GM19372 (cell line): ENCODE data around the gene CCDC148.
"Not testable (repeated sequence)": the region's sequence is repeated elsewhere in the genome, so short reads cannot be mapped to it uniquely, and the experiment has no call there.

Experiments
- ATAC-seq: cut with Tn5 transposase; IDR thresholded peaks from one replicate; pipeline ENCODE4 v1.9.1; 2021; ENCODE audit warnings: mild to moderate bottlenecking, low read depth, moderate library complexity; ENCODE audit not compliant: unreplicated experiment

CCDC148 gene

DNA sequence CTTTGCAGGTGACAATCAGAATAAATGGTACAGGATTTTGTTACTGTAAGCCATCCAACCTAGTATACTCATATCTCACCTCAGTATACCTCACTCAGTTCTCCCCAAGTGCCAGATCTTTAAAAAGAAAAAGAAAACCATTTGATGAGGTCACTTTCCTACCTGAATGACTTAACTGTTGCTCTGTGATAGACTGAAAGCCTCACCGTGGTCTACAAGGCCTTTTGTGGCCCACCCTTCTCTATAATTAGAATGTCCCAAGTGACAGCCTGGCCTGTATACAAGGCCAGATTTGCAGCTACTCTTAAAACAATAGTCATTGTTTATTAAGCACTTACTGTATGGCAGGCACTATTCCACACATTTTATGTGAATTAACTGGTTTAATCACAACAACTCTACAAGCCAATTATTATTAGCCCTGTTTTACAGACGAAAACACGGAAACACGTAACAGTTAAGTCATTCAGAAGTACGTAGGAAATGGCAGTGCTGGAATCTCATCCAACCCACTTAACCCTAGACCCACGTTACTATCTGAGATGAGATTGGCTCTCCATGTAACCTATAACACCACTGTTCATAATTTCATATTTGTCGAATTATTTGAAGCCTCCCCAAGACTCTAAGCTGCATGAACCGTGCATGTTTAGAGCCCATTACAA is 28.5 kb upstream of the CCDC148 start:
- no peak for ATAC-seq

GRCh38 chr2:158482594-158482993 is 26.0 kb upstream of the CCDC148 start:
- ATAC-seq = no peak

DNA sequence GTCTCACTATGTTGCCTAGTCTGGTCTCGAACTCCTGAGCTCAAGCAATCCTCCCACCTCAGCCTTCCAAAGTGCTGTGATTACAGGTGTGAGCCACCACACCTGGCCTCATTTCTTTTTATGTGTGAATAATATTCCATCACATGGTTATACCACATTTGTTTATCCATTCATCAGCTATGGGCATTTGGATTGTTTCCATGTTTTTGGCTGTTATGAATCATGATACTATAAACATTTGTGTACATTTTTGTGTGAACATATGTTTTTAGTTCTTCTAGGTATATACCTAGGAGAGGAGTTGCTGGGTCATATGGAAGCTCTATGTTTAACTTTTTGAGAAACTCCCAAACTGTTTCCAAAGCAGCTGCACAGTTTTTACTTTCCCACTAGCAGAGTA is 24.6 kb upstream of the CCDC148 start:
- no peak for ATAC-seq

GRCh38 chr2:158478816-158479215 is 22.3 kb upstream of the CCDC148 start:
- ATAC-seq = no peak

DNA sequence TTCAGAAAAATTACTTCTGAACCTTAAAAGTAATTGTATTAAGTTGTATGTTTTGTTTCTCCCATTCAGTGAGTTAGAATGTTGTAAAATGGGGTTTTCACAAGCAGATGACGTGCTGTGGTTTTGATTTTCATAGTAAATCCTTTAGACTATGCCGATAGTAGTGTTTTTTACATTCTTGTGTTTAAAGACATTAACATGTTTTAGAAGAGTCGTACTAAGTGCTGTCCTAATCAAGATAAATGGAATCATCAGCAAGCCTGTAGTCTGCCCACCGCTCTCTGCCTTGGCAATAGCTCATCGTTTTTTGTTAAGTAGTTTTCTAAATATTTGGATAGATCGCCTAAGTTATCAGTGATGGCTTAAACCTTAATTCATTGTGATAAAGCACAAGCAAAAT is 21.7 kb upstream of the CCDC148 start:
- ATAC-seq = no peak

- no peak for ATAC-seq
Observed at GRCh38 chr2:158477202-158477601, 20.6 kb upstream of the CCDC148 start.

DNA sequence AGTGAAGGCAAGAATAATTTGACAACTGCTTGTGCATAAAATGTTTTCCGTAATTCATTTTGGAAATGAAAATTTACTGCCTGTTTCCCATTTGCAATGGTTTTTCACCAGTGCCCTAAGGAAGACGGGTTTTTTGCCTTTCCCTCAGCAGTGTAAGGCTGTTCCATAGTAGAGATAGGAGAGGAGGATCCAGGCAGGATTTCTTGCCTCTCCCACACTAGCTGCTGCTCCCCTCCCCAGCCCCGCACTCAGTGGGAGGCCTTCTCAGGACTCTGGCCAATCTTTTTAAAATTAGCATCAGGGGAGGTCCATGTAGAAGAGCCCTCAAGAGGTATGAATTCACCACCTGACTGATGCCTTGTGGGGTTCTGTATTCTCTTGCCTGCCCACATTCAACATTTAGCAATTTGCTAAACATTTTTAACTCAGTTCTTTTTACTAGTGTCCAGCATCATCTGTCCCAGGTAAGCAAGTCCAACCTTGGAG is 18.0 kb upstream of the CCDC148 start:
- ATAC-seq = not testable (repeated sequence)

DNA sequence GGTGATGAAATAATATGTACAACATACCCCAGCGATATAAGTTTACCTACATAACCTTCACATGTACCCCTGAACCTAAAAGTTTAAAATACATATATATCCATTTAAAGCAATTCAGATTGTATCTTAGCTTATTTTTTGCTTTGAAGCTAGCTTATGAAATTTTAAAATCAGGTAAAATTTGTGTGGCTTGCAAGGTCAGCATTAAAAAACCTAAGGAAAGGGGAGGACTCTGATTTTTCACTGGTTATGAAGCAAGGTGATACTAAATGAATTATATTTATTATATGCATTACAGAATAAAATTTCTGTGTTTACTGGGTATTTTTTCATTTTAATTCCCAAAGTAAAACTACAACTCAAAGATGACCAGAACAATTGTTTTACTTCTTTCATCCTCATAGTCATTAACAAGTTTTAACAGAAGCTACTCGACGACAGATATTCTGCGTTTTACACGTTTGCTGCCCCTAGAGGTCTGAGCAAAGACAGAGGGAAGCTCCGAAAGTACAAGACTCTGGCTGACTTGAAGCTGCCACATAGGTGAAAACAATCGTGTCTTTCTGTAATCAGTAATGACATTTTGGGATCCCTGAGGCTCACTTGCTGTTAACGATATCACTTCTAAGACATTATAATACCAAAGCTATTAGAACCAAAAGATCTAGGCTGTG is 17.3 kb upstream of the CCDC148 start:
- no peak for ATAC-seq

DNA sequence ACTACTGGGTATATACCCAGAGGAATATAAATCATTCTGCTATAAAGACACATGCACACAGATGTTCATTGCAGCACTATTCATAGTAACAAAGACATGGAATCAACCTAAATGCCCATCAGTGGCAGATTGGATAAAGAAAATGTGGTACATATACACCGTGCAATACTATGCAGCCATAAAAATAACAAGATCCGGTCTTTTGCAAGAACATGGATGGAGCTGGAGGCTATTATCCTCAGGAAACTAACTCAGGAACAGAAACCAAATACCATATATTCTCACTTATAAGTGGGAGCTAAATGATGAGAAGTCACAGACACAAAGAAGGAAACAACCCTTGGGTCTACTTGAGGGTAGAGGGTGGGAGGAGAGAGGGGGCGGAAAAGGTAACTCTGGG is 16.7 kb upstream of the CCDC148 start:
- ATAC-seq = not testable (repeated sequence)

GRCh38 chr2:158472829-158473228 is 16.3 kb upstream of the CCDC148 start:
- not testable (repeated sequence) for ATAC-seq

DNA sequence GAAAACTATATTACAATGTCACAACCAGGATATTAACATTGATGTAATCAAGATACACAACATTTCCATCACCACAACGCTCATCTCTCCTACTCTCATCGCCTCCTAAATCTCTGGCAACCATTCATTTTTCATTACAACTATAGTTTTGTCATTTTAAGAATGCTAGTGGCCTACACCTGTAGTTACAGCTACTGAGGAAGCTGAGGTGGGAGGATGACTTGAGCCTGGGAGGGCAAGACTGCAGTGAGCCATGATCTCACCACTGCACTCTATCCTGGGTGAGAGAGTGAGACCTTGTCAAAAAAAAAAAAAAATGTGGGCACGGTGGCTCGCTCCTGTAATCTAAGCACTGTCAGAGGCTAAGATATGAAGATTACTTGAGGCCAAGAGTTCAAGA is 10.7 kb upstream of the CCDC148 start:
- no peak for ATAC-seq

DNA sequence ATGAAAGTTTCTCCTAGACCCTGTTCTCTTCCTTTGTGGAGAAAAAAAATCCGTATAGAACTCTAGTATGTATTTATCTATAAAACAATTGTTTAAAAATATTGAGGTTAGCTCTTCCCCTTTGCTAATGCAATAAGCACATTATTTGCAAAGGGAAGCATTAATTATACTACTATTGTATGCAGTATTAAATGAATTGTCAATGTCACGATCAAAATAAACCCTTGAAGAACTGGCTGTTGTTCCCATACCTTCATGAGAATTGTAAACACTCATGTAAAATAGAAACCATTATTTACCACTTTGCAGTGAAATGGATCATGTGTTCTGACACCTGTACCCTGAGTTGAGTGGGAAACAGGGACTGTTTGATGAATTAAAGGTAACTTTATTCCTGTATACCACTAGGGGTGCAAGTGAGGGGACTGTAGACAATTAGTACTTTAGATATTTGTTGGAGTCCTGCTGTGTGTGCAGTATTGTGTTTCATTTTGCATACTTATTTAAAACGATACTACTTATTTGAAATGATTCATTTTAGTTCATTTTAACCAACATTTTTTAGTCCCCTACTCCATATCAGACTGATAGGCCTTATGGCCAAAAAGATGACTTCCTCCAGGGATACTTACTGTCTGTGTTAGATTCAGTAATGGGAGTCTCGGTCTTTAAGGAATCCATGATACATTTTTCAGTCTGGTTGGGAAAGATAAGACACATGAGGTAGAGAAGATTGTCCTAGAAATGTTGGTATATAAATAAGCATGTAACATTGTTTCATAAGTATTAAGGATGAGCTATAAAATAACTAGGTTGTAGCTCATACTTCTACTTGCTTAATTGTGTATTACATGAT is 8.1 kb upstream of the CCDC148 start:
- peak; percentile 78 for ATAC-seq

- ATAC-seq = no peak
Observed at GRCh38 chr2:158463496-158464095, 7.0 kb upstream of the CCDC148 start.

GRCh38 chr2:158460632-158461297 is 4.2 kb upstream of the CCDC148 start:
- no peak for ATAC-seq

- ATAC-seq = no peak
Observed at GRCh38 chr2:158459161-158460003, 2.8 kb upstream of the CCDC148 start.

GRCh38 chr2:158458617-158458920 is 2.0 kb upstream of the CCDC148 start:
- no peak for ATAC-seq

GRCh38 chr2:158457826-158458616 is 1.5 kb upstream of the CCDC148 start:
- ATAC-seq = peak; percentile 42

- ATAC-seq = peak; percentile 23
Observed at GRCh38 chr2:158457092-158457825, 706 bp upstream of the CCDC148 start.
